Mucosa of stomach (tissue), 1 donor: Measurements from ENCODE around the gene CACNA2D2.

Experiments used
- H3K27me3 ChIP-seq: one replicate; pipeline ENCODE4 v1.7.0; 2013; ENCODE audit warnings: mild to moderate bottlenecking, low read length; ENCODE audit not compliant: control insufficient read depth, insufficient read depth
- H3K36me3 ChIP-seq: one replicate; pipeline ENCODE4 v1.7.0; 2013; ENCODE audit warnings: low read length; ENCODE audit not compliant: control insufficient read depth, insufficient read depth
- H3K4me1 ChIP-seq: one replicate; pipeline ENCODE4 v1.7.0; 2013; ENCODE audit warnings: mild to moderate bottlenecking, low read length; ENCODE audit not compliant: control insufficient read depth, insufficient read depth
- H3K4me3 ChIP-seq: one replicate; pipeline ENCODE4 v1.7.0; 2013; ENCODE audit warnings: low read length
- H3K9ac ChIP-seq: one replicate; pipeline ENCODE4 v1.7.0; 2013; ENCODE audit warnings: mild to moderate bottlenecking, low read length, moderate library complexity
- H3K9me3 ChIP-seq: one replicate; pipeline ENCODE4 v1.7.0; 2013; ENCODE audit warnings: mild to moderate bottlenecking, low read length, moderate library complexity; ENCODE audit not compliant: control insufficient read depth
- donor health status: Pancreatic carcinoma.

Gene CACNA2D2

DNA sequence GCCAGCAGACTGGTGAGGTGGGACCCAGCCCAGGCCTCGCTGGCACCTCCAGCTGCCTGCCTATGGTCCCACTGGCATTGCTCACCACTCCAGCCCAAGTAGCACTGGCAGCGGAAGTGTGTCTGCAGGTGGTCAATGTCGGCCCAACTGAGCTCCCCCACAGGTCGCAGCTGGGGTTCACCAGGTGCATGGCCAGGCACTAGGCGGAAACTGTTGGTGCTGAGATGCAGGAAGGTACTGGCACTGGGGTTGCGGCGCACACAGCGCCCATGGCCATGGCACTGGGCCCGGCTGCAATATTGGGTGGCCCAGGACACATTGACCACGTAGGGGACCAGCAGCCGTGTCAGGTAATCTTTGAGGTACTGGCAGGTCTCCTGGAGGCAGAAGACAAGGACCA, 185.3 kb downstream of the CACNA2D2 start:
- H3K4me1 ChIP-seq, result peaks cover 84% of the 10 kb centered on the region
- H3K9me3 ChIP-seq, result no peaks in the 10 kb centered on the region
- no peak overlapping the region for H3K4me3 ChIP-seq
- H3K27me3 ChIP-seq, result no peaks in the 10 kb centered on the region
- peak overlapping the region; percentile 64 for H3K9ac ChIP-seq
- H3K36me3 ChIP-seq, result peaks cover 14% of the 10 kb centered on the region

DNA sequence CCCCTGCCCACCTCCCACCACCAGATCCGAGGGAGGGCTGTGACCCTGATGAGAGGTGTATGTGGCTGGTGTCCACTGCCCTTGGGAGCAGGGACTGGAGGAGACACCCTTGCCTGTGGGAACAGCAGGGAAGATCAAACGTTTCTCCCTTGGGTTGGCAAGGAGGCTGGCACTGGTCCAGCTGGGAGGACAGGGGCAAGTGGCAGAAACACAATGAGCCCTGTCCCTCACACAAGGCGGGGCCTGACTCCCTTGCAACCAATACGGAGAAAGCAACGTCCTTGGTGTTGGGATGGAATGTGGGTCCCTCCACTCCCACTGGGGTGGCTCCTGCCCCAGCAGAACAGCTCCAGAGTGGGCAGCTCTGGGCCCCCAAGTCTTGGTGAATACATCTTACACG, 186.1 kb downstream of the CACNA2D2 start:
- no peak overlapping the region for H3K4me3 ChIP-seq
- peak overlapping the region; percentile 64 for H3K9ac ChIP-seq
- no peaks in the 10 kb centered on the region for H3K9me3 ChIP-seq
- H3K27me3 ChIP-seq, result no peaks in the 10 kb centered on the region
- H3K36me3 ChIP-seq, result peaks cover 14% of the 10 kb centered on the region
- H3K4me1 ChIP-seq, result peaks cover 77% of the 10 kb centered on the region

DNA sequence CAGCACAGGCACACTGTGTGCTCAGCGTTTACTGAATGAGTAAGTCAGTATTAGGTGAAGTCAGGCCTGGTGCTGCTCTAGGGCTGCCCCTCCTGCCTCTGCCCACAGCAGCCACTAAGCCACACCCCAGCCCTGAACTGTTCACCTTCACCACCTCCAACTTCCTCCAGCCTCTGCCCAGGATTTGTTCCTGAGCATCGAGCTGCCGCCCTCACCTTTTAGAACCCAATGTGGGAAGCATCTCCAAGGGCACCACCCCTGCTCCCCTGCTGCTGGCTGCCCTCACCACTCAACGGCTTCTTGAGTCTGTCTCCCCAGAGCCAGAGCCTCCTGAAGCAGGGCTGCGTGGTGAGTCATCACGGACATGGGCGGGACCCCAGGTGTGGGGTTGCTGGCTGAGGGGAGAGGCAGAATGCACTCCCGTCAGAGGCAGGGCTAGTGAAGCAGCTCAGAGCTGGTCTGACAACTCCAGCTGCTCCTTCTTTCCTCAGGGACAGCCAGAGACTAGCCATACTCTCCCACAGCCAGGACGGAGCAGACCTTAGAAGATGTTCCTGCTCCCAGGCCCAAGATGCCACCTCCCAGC, 186.7 kb downstream of the CACNA2D2 start:
- Histone ChIP-seq H3K36me3 (peaks cover 14% of the 10 kb centered on the region), H3K4me1 (peaks cover 71% of the 10 kb centered on the region), H3K9me3 (no peaks in the 10 kb centered on the region), H3K27me3 (no peaks in the 10 kb centered on the region), H3K4me3 (no peak overlapping the region), H3K9ac (peak overlapping the region; percentile 64)

DNA sequence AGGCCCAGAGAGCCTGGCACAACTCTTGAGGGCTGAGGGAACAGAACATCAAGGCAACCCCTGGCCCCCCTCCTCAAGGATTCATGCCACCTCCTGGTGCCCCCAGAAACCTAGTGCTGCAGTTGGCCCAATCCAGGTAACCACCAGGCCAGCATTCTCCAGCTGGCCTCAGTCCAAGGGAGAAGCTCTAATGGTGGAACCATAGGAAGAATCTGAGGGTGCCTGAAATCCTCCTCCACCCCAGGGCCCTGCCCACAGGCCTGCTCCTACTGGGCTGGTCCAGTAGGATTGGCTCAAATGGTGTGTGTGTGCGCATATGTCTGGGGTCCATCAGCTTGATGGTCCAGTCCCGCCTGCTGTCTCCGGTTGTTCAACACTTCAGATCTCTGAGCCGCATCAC, 188.6 kb downstream of the CACNA2D2 start:
- no peaks in the 10 kb centered on the region for H3K27me3 ChIP-seq
- H3K9me3 ChIP-seq, result no peaks in the 10 kb centered on the region
- H3K4me1 ChIP-seq, result peaks cover 63% of the 10 kb centered on the region
- H3K9ac ChIP-seq, result no peak overlapping the region
- peaks cover 14% of the 10 kb centered on the region for H3K36me3 ChIP-seq
- H3K4me3 ChIP-seq, result no peak overlapping the region

DNA sequence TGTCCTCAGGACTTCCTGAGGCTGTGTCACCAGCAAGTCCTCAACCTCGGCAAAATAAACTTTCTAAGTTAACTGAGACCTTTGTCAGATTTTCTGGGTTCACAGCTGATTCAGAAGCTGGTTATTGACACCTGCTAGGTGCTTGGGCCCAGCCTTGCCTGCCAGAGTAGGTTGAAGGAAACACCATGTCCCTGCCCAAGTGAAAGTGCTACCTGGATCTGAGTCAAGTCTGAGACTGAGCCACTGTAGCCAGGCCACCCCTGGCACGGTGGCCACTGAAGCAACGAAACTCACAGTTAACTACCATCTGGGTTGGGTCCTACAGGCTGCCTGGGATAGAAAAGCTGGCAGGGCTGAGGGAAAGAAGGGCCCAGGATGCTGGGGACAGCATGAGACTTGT, 189.1 kb downstream of the CACNA2D2 start:
- Histone ChIP-seq H3K9ac (no peak overlapping the region), H3K4me3 (no peak overlapping the region), H3K4me1 (peaks cover 62% of the 10 kb centered on the region), H3K9me3 (no peaks in the 10 kb centered on the region), H3K36me3 (peaks cover 14% of the 10 kb centered on the region), H3K27me3 (no peaks in the 10 kb centered on the region)
